Neural cell (in vitro differentiated cells): ENCODE data around the gene LEPR. TPM values are rescaled to one million over a fixed set of nuclear protein-coding genes. Genes with fewer than 3 reads are reported as not detected.

ENCODE experiments used
- H2AFZ ChIP-seq: fragments of 200-600, 300-800 bp; sonication (generic), shearing (Covaris generic); 2 replicates; pipeline ENCODE4 v1.6.0; 2014; ENCODE audit warnings: low read depth, mild to moderate bottlenecking, antibody characterized with exemption, low read length, moderate library complexity
- H3F3A ChIP-seq: fragments of 200-600 bp; shearing (Covaris generic); 2 replicates; pipeline ENCODE4 v1.6.1; 2016; ENCODE audit warnings: mild to moderate bottlenecking, moderate library complexity, mixed read lengths, antibody characterized with exemption, low read length; ENCODE audit not compliant: insufficient read depth, poor library complexity, severe bottlenecking
- H3K27ac ChIP-seq: fragments of 200-600, 300-800 bp; sonication (generic), shearing (Covaris generic); 2 replicates; pipeline ENCODE4 v1.5.1; 2014; ENCODE audit warnings: mild to moderate bottlenecking, low read length, moderate library complexity
- H3K27me3 ChIP-seq: fragments of 300-800, 200-600 bp; sonication (generic), shearing (Covaris generic); 2 replicates; pipeline ENCODE4 v1.6.0; 2014; ENCODE audit warnings: mild to moderate bottlenecking, low read depth, low read length, moderate library complexity; ENCODE audit not compliant: insufficient read depth
- H3K36me3 ChIP-seq: fragments of 300-800, 200-600 bp; sonication (generic), shearing (Covaris generic); 2 replicates; pipeline ENCODE4 v1.5.1; 2014; ENCODE audit warnings: mild to moderate bottlenecking, antibody characterized with exemption, low read length, moderate library complexity; ENCODE audit not compliant: insufficient read depth
- H3K4me2 ChIP-seq: fragments of 300-800, 200-600 bp; sonication (generic), shearing (Covaris generic); 2 replicates; pipeline ENCODE4 v1.6.0; 2014; ENCODE audit warnings: mild to moderate bottlenecking, low read length
- H3K4me3 ChIP-seq: fragments of 300-800, 200-600 bp; sonication (generic), shearing (Covaris generic); 2 replicates; pipeline ENCODE4 v1.5.1; 2014; ENCODE audit warnings: mild to moderate bottlenecking, low read length, moderate library complexity
- H3K79me2 ChIP-seq: fragments of 200-600 bp; shearing (Covaris generic); replicated peaks from 2 replicates; pipeline ENCODE4 v1.6.0; 2014; ENCODE audit warnings: mild to moderate bottlenecking, low read length, moderate library complexity; ENCODE audit not compliant: insufficient read depth
- H3K9ac ChIP-seq: fragments of 300-800, 200-600 bp; sonication (generic), shearing (Covaris generic); 2 replicates; pipeline ENCODE4 v1.6.1; 2016; ENCODE audit warnings: mild to moderate bottlenecking, low read length, mixed read lengths
- H3K9me2 ChIP-seq: fragments of 200-600 bp; shearing (Covaris generic); 2 replicates; pipeline ENCODE4 v1.6.1; 2016; ENCODE audit warnings: mild to moderate bottlenecking, low read length, mixed read lengths; ENCODE audit not compliant: insufficient read depth
- H3K9me3 ChIP-seq: fragments of 200-600, 300-800 bp; sonication (generic), shearing (Covaris generic); 2 replicates; pipeline ENCODE4 v1.6.1; 2016; ENCODE audit warnings: mild to moderate bottlenecking, mixed run types, low read length, moderate library complexity, mixed read lengths
- H4K20me1 ChIP-seq: fragments of 200-600 bp; shearing (Covaris generic); 2 replicates; pipeline ENCODE4 v1.6.1; 2016; ENCODE audit warnings: mild to moderate bottlenecking, mixed run types; ENCODE audit not compliant: insufficient read depth
- EP300 ChIP-seq: fragments of 450-650 bp; conservative IDR thresholded peaks from 2 replicates; pipeline ENCODE4 v1.6.1; 2014; ENCODE audit warnings: antibody characterized with exemption, mild to moderate bottlenecking, moderate library complexity; ENCODE audit not compliant: poor library complexity, severe bottlenecking
- EZH2 ChIP-seq: fragments of 200-600, 300-800 bp; shearing (Covaris generic), sonication (generic); IDR thresholded peaks from 2 replicates; pipeline ENCODE4 v1.6.1; 2014; ENCODE audit warnings: antibody characterized with exemption, low read length, borderline replicate concordance, mild to moderate bottlenecking; ENCODE audit not compliant: insufficient read depth, poor library complexity, severe bottlenecking
- MXI1 ChIP-seq: fragments of 450-650 bp; conservative IDR thresholded peaks from 2 replicates; pipeline ENCODE4 v1.6.1; 2014; ENCODE audit warnings: antibody characterized with exemption, mild to moderate bottlenecking; ENCODE audit not compliant: poor library complexity, severe bottlenecking
- POLR2AphosphoS5 ChIP-seq: IDR thresholded peaks from 2 replicates; pipeline ENCODE4 v1.6.1; 2012
- RAD21 ChIP-seq: fragments of 450-650 bp; conservative IDR thresholded peaks from 2 replicates; pipeline ENCODE4 v1.6.1; 2014; ENCODE audit warnings: antibody characterized with exemption, mild to moderate bottlenecking, moderate library complexity
- SMC3 ChIP-seq: fragments of 450-650 bp; conservative IDR thresholded peaks from 2 replicates; pipeline ENCODE4 v1.6.1; 2014; ENCODE audit warnings: antibody characterized with exemption, mild to moderate bottlenecking, moderate library complexity; ENCODE audit not compliant: poor library complexity
- TAF1 ChIP-seq: IDR thresholded peaks from 2 replicates; pipeline ENCODE4 v1.6.1; 2012; ENCODE audit warnings: low read depth
- polyA plus RNA-seq: library from polyadenylated mRNA; depleted of rRNA; stranded (reverse); fragments of >200 nt; gene quantifications from 2 replicates; pipeline ENCODE4 v1.2.3, GENCODE V29; 2014
- TF ChIP-seq, protein P1 (sequence below): IDR thresholded peaks from 2 replicates; pipeline ENCODE4 v1.6.1; 2012; ENCODE audit warnings: borderline replicate concordance
- TF ChIP-seq, protein P2 (sequence below): fragments of 450-650 bp; IDR thresholded peaks from 2 replicates; pipeline ENCODE4 v1.5.1; 2014; ENCODE audit warnings: antibody characterized with exemption, mild to moderate bottlenecking, moderate library complexity; ENCODE audit not compliant: poor library complexity, severe bottlenecking

LEPR gene
- polyA plus RNA-seq, 1 donor from 2014 or later: 4.0 TPM

DNA sequence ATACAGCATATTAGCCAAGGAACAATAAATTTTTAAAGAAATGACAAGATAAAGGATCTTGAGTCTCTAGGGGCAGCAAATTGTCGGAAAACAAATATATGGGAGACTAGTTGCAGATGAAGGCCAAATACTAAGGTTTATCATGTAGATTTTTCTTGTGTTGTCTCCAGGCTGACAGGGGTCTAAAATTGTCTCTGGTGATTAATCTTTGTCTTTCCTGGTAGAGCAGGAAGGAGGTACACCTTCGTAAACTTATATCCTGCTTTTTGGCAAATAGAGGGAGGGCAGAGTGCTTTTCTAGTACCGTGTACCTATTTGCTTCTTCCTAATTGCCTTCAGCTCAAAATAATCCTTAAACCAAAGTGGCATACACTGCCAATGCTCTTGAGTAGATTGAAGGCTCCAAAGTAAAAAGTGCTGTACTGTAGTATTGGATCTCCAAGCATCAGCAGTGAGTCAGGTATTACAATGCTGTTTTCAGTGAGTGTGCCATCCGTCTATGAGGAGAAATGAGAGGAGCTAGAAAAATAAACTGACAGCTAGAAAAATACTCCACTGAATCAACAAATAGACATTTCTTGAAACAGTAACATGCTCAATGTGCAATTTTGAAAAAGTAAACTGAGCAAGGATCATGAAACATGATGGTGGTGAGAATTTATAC is 1.8 kb upstream of the LEPR start:
- Histone ChIP-seq H4K20me1 (no peaks in the 10 kb centered on the region), H3F3A (peaks cover 6% of the 10 kb centered on the region), H3K4me2 (no peak overlapping the region), H3K9me2 (no peaks in the 10 kb centered on the region), H2AFZ (no peak overlapping the region), H3K27me3 (no peaks in the 10 kb centered on the region), H3K9ac (no peak overlapping the region), H3K79me2 (peaks cover 6% of the 10 kb centered on the region), H3K9me3 (no peaks in the 10 kb centered on the region), H3K27ac (no peak overlapping the region), H3K36me3 (no peaks in the 10 kb centered on the region), H3K4me3 (no peak overlapping the region)
- TF ChIP-seq POLR2AphosphoS5 (no peak), RAD21 (no peak), EP300 (no peak), EZH2 (no peak), SMC3 (no peak), TAF1 (no peak), MXI1 (no peak)
- TF ChIP-seq, protein P1, sequence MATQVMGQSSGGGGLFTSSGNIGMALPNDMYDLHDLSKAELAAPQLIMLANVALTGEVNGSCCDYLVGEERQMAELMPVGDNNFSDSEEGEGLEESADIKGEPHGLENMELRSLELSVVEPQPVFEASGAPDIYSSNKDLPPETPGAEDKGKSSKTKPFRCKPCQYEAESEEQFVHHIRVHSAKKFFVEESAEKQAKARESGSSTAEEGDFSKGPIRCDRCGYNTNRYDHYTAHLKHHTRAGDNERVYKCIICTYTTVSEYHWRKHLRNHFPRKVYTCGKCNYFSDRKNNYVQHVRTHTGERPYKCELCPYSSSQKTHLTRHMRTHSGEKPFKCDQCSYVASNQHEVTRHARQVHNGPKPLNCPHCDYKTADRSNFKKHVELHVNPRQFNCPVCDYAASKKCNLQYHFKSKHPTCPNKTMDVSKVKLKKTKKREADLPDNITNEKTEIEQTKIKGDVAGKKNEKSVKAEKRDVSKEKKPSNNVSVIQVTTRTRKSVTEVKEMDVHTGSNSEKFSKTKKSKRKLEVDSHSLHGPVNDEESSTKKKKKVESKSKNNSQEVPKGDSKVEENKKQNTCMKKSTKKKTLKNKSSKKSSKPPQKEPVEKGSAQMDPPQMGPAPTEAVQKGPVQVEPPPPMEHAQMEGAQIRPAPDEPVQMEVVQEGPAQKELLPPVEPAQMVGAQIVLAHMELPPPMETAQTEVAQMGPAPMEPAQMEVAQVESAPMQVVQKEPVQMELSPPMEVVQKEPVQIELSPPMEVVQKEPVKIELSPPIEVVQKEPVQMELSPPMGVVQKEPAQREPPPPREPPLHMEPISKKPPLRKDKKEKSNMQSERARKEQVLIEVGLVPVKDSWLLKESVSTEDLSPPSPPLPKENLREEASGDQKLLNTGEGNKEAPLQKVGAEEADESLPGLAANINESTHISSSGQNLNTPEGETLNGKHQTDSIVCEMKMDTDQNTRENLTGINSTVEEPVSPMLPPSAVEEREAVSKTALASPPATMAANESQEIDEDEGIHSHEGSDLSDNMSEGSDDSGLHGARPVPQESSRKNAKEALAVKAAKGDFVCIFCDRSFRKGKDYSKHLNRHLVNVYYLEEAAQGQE: no peak
- TF ChIP-seq, protein P2, sequence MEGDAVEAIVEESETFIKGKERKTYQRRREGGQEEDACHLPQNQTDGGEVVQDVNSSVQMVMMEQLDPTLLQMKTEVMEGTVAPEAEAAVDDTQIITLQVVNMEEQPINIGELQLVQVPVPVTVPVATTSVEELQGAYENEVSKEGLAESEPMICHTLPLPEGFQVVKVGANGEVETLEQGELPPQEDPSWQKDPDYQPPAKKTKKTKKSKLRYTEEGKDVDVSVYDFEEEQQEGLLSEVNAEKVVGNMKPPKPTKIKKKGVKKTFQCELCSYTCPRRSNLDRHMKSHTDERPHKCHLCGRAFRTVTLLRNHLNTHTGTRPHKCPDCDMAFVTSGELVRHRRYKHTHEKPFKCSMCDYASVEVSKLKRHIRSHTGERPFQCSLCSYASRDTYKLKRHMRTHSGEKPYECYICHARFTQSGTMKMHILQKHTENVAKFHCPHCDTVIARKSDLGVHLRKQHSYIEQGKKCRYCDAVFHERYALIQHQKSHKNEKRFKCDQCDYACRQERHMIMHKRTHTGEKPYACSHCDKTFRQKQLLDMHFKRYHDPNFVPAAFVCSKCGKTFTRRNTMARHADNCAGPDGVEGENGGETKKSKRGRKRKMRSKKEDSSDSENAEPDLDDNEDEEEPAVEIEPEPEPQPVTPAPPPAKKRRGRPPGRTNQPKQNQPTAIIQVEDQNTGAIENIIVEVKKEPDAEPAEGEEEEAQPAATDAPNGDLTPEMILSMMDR: no peak

DNA sequence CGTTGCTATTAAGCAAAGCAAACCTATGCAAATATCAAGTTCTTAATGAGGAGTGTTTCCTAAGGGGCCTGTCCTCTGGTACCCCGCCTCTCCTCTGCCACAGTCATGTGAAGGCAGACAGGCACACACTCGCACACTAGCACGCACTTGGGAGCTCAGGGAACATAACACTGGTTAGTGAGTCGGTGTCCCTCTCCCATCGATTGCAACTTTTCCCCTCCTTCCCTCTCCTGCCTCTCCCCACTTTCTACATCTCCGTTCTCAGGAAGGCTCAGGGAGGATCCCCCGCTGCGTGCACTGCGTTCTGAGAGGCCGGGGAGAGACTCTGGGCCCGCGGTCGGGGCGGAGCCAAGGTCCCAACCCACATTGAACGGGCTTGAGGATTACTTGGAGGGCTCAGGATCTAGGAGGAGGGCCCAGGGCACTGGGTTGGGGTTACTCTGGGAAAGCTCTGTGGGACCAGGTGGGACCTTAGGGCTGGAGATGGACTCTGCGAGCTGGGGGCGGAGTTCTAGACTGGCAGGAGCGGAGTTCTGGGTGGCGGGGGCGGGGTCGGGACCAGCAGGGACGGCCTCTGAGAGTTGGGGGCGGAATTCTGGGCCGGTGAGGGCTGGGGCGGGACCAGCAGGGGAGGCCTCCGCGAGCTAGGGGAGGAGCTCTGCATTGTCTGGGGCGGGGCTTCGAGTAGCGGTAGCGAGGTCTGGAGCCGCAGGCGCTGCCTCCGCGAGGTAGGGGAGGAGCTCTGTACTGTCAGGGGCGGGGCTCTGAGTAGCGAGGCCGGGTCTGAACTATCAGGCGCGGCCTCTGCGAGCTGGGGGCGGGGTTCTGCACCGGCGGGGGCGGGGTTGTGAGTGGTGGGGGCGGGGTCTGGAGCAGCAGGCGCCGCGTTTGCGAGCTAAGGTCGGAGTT is 533 bp upstream of the LEPR start:
- TF ChIP-seq MXI1 (no peak), SMC3 (peak; percentile 26), RAD21 (peak; percentile 31), POLR2AphosphoS5 (no peak), TAF1 (no peak), EZH2 (no peak), EP300 (no peak)
- TF ChIP-seq, protein P2: no peak
- TF ChIP-seq, protein P1: no peak
- Histone ChIP-seq H3K9me3 (no peaks in the 10 kb centered on the region), H3K9ac (peak overlapping the region; percentile 77), H3K27me3 (no peaks in the 10 kb centered on the region), H2AFZ (peak overlapping the region; percentile 53), H3K27ac (peak overlapping the region; percentile 29), H4K20me1 (no peaks in the 10 kb centered on the region), H3K36me3 (no peaks in the 10 kb centered on the region), H3K4me2 (peak overlapping the region; percentile 18), H3K4me3 (peak overlapping the region; percentile 92), H3F3A (peaks cover 6% of the 10 kb centered on the region), H3K79me2 (peaks cover 18% of the 10 kb centered on the region), H3K9me2 (no peaks in the 10 kb centered on the region)
